GM12892 (cell line): ENCODE measurements around the gene NUP210L.

Source experiments
- POLR2A ChIP-seq: IDR thresholded peaks from 2 replicates; pipeline ENCODE4 v1.6.1; 2011; ENCODE audit warnings: low read depth, low read length, control low read depth
- POLR2AphosphoS5 ChIP-seq: IDR thresholded peaks from 2 replicates; pipeline ENCODE4 v1.6.1; 2011; ENCODE audit warnings: low read depth, low read length, control low read depth

GRCh38 chr1:153984123-153984894 is 170.6 kb downstream of the NUP210L start:
- no peak for TF ChIP-seq POLR2A
- TF ChIP-seq POLR2AphosphoS5: no peak
